A673 (cell line): Measurements from ENCODE around the gene RHOF.

Experiments
- EZH2 ChIP-seq: fragments of 200-600 bp; sonication (generic); IDR thresholded peaks from 2 replicates; pipeline ENCODE4 v1.6.1; 2017; ENCODE audit warnings: borderline replicate concordance, low read depth, mild to moderate bottlenecking, mixed read lengths, antibody characterized with exemption, low read length; ENCODE audit not compliant: poor library complexity, severe bottlenecking
- TF ChIP-seq, protein P1 (sequence below): fragments of 300-800, 200-600 bp; sonication (generic); conservative IDR thresholded peaks from 2 replicates; pipeline ENCODE4 v1.5.1; 2017; ENCODE audit warnings: low read depth, mild to moderate bottlenecking, antibody characterized with exemption, low read length, moderate library complexity, mixed read lengths

GRCh38 chr12:121789233-121789781 lies 4.2 kb downstream of the RHOF start:
- TF ChIP-seq, protein P1, sequence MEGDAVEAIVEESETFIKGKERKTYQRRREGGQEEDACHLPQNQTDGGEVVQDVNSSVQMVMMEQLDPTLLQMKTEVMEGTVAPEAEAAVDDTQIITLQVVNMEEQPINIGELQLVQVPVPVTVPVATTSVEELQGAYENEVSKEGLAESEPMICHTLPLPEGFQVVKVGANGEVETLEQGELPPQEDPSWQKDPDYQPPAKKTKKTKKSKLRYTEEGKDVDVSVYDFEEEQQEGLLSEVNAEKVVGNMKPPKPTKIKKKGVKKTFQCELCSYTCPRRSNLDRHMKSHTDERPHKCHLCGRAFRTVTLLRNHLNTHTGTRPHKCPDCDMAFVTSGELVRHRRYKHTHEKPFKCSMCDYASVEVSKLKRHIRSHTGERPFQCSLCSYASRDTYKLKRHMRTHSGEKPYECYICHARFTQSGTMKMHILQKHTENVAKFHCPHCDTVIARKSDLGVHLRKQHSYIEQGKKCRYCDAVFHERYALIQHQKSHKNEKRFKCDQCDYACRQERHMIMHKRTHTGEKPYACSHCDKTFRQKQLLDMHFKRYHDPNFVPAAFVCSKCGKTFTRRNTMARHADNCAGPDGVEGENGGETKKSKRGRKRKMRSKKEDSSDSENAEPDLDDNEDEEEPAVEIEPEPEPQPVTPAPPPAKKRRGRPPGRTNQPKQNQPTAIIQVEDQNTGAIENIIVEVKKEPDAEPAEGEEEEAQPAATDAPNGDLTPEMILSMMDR = no peak
- TF ChIP-seq EZH2 = no peak
